A673 (cell line): ENCODE data around the gene GPR152. TPM values are rescaled to one million over a fixed set of nuclear protein-coding genes. Genes with fewer than 3 reads are reported as not detected.

ENCODE experiments used
- BruUV-seq: library from RNA; stranded (reverse); fragments of 400-500 nt; replicated peaks from 2 replicates; lab custom pipeline; 2021; lab: Mats Ljungman, UMichigan
- CTCF ChIA-PET: fragments of 300-600 bp; sonication (Branson Sonifier 250); formaldehyde crosslinking; loops from one replicate; lab custom pipeline; 2022; ENCODE audit warnings: antibody characterized with exemption; lab: Charles Lee
- POLR2A ChIA-PET: fragments of 300-600 bp; sonication (Branson Sonifier 250); formaldehyde crosslinking; loops from one replicate; lab custom pipeline; 2022; ENCODE audit warnings: antibody characterized with exemption; ENCODE audit not compliant: low non-redundant PET; lab: Charles Lee
- DNase-seq: peaks from one replicate; pipeline ENCODE4 v3.0.0-alpha.2; 2015; ENCODE audit warnings: low spot score
- H3K27ac ChIP-seq: fragments of 200-600 bp; sonication (generic); 2 replicates; pipeline ENCODE4 v1.5.1; 2016; ENCODE audit warnings: mixed run types, low read depth, mild to moderate bottlenecking, mixed read lengths, antibody characterized with exemption, low read length; ENCODE audit not compliant: poor library complexity, severe bottlenecking
- H3K27me3 ChIP-seq: fragments of 200-600 bp; sonication (generic); replicated peaks from 2 replicates; pipeline ENCODE4 v1.6.1; 2017; ENCODE audit warnings: mixed run types, low read depth, mild to moderate bottlenecking, mixed read lengths, antibody characterized with exemption, low read length; ENCODE audit not compliant: insufficient read depth, poor library complexity
- H3K36me3 ChIP-seq: fragments of 200-600 bp; sonication (generic); 2 replicates; pipeline ENCODE4 v1.6.1; 2016; ENCODE audit warnings: mixed run types, mild to moderate bottlenecking, mixed read lengths, antibody characterized with exemption, low read length; ENCODE audit not compliant: insufficient read depth, poor library complexity, severe bottlenecking
- H3K4me1 ChIP-seq: fragments of 200-600 bp; sonication (generic); 2 replicates; pipeline ENCODE4 v1.6.1; 2017; ENCODE audit warnings: mixed run types, mild to moderate bottlenecking, mixed read lengths, antibody characterized with exemption, low read length; ENCODE audit not compliant: insufficient read depth, poor library complexity, severe bottlenecking
- H3K4me3 ChIP-seq: fragments of 200-600 bp; sonication (generic); 2 replicates; pipeline ENCODE4 v1.5.1; 2016; ENCODE audit warnings: low read depth, mixed run types, mild to moderate bottlenecking, mixed read lengths, low read length; ENCODE audit not compliant: poor library complexity, severe bottlenecking
- H3K9me3 ChIP-seq: fragments of 200-600 bp; sonication (generic); 2 replicates; pipeline ENCODE4 v1.6.1; 2016; ENCODE audit warnings: mixed run types, low read depth, mild to moderate bottlenecking, mixed read lengths, antibody characterized with exemption, low read length; ENCODE audit not compliant: poor library complexity, severe bottlenecking
- EZH2 ChIP-seq: fragments of 200-600 bp; sonication (generic); IDR thresholded peaks from 2 replicates; pipeline ENCODE4 v1.6.1; 2017; ENCODE audit warnings: borderline replicate concordance, low read depth, mild to moderate bottlenecking, mixed read lengths, antibody characterized with exemption, low read length; ENCODE audit not compliant: poor library complexity, severe bottlenecking
- intact Hi-C: fragments of 100-400 bp; cut with micrococcal nuclease; formaldehyde crosslinking; loops from one replicate; pipeline ENCODE4 v1.10.0; 2022; ENCODE audit not compliant: unreplicated experiment
- total RNA-seq: library from RNA; stranded (reverse); gene quantifications from 2 replicates; pipeline ENCODE4 v1.2.3, GENCODE V29; 2021
- TF ChIP-seq, protein P1 (sequence below): fragments of 300-800, 200-600 bp; sonication (generic); conservative IDR thresholded peaks from 2 replicates; pipeline ENCODE4 v1.5.1; 2017; ENCODE audit warnings: low read depth, mild to moderate bottlenecking, antibody characterized with exemption, low read length, moderate library complexity, mixed read lengths

GPR152 gene
- total RNA-seq, 1 experiment from 2014 or later: not detected

GRCh38 chr11:67423891-67424613 lies 28.5 kb downstream of the GPR152 start:
- no peak for DNase-seq
- BruUV-seq: no TSS peak
- no peaks in the 10 kb centered on the region for H3K36me3 ChIP-seq
- peaks cover 12% of the 10 kb centered on the region for H3K4me1 ChIP-seq
- H3K9me3 ChIP-seq: no peaks in the 10 kb centered on the region
- ChIA-PET POLR2A (no interaction called here), CTCF (no interaction called here)
- no peak for TF ChIP-seq EZH2
- TF ChIP-seq, protein P1, sequence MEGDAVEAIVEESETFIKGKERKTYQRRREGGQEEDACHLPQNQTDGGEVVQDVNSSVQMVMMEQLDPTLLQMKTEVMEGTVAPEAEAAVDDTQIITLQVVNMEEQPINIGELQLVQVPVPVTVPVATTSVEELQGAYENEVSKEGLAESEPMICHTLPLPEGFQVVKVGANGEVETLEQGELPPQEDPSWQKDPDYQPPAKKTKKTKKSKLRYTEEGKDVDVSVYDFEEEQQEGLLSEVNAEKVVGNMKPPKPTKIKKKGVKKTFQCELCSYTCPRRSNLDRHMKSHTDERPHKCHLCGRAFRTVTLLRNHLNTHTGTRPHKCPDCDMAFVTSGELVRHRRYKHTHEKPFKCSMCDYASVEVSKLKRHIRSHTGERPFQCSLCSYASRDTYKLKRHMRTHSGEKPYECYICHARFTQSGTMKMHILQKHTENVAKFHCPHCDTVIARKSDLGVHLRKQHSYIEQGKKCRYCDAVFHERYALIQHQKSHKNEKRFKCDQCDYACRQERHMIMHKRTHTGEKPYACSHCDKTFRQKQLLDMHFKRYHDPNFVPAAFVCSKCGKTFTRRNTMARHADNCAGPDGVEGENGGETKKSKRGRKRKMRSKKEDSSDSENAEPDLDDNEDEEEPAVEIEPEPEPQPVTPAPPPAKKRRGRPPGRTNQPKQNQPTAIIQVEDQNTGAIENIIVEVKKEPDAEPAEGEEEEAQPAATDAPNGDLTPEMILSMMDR: no peak
- H3K4me3 ChIP-seq: no peak overlapping the region
- intact Hi-C loops: no loop called here
- H3K27ac ChIP-seq: no peak overlapping the region
- H3K27me3 ChIP-seq: no peaks in the 10 kb centered on the region

- Histone ChIP-seq H3K4me3 (no peak overlapping the region), H3K36me3 (no peaks in the 10 kb centered on the region), H3K9me3 (no peaks in the 10 kb centered on the region), H3K4me1 (peaks cover 14% of the 10 kb centered on the region), H3K27ac (no peak overlapping the region), H3K27me3 (no peaks in the 10 kb centered on the region)
- TF ChIP-seq EZH2: no peak
- TF ChIP-seq, protein P1: no peak
- POLR2A ChIA-PET: no interaction called here
- intact Hi-C loops: no loop called here
- no TSS peak for BruUV-seq
- DNase-seq: no peak
- CTCF ChIA-PET: no interaction called here
Measured at GRCh38 chr11:67423466-67423865, 29.1 kb downstream of the GPR152 start.

DNA sequence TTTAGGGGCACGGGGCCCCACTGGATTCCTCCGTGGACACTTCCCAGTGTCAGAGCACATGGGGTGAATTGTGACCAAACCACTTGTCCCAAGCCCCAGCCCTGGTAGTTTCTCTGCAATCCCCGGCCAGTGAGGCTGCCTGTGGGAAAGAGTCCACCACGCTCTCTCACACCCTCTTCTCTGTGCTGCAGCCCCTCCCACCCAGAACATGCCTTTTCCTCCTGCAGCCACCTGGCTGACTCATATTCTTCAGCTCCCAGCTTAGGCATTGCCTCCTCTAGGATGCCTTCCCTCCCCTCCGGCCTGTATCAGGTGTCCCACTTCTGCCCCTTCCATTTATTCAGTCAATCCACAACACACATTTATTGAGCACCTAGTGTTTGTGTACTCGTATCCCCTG lies 29.6 kb downstream of the GPR152 start:
- TF ChIP-seq EZH2: no peak
- TF ChIP-seq, protein P1: no peak
- no peaks in the 10 kb centered on the region for H3K36me3 ChIP-seq
- BruUV-seq: no TSS peak
- CTCF ChIA-PET: interaction anchor here (0.6 kb wide), 1 partner anchor 8 kb away, joined by 5 read pairs; no protein-coding TSS in a partner anchor
- H3K4me3 ChIP-seq: no peak overlapping the region
- H3K27ac ChIP-seq: no peak overlapping the region
- DNase-seq: no peak
- intact Hi-C loops: no loop called here
- no peaks in the 10 kb centered on the region for H3K9me3 ChIP-seq
- peaks cover 14% of the 10 kb centered on the region for H3K4me1 ChIP-seq
- POLR2A ChIA-PET: no interaction called here
- no peaks in the 10 kb centered on the region for H3K27me3 ChIP-seq
